T-helper 2 cell treated with Interferon-gamma antibody and Interleukin-4, amounts not matched to agents 100 ng/mL and 5 ng/mL, for 36 hours (primary cell): ENCODE results near the gene ARHGEF37. TPM values are rescaled to one million over a fixed set of nuclear protein-coding genes. Genes with fewer than 3 reads are reported as not detected.

Experiments used
- intact Hi-C: fragments of 100-400 bp; cut with micrococcal nuclease; formaldehyde crosslinking; loops from one replicate; pipeline ENCODE4 v1.15.1; 2023
- total RNA-seq: library from RNA; stranded (reverse); gene quantifications from 2 replicates; pipeline ENCODE4 v1.2.3, GENCODE V29; 2022

ARHGEF37 gene
- total RNA-seq, 1 donor from 2014 or later: 0.68 TPM

GRCh38 chr5:149669273-149669672 is 88.0 kb downstream of the ARHGEF37 start:
- intact Hi-C loops: loop anchor here (5.0 kb wide), 1 partner anchor 63 kb away; the partner anchor contains the start of gene PPARGC1B

- intact Hi-C loops: no loop called here
These were observed 90.2 kb downstream of the ARHGEF37 start for GRCh38 chr5:149671544-149671943.

- intact Hi-C loops: no loop called here
These were observed 91.6 kb downstream of the ARHGEF37 start for GRCh38 chr5:149672701-149673476.

GRCh38 chr5:149674686-149675085 is 93.4 kb downstream of the ARHGEF37 start:
- intact Hi-C loops: no loop called here

- intact Hi-C loops: no loop called here
These were observed 94.4 kb downstream of the ARHGEF37 start for GRCh38 chr5:149675610-149676201.

GRCh38 chr5:149677731-149678130 is 96.4 kb downstream of the ARHGEF37 start:
- intact Hi-C loops: no loop called here

- intact Hi-C loops: no loop called here
These were observed 98.8 kb downstream of the ARHGEF37 start for GRCh38 chr5:149679876-149680809.

- intact Hi-C loops: no loop called here
These were observed 99.5 kb downstream of the ARHGEF37 start for GRCh38 chr5:149680810-149681221.

- intact Hi-C loops: no loop called here
These were observed 100.0 kb downstream of the ARHGEF37 start for GRCh38 chr5:149681252-149681651.

- intact Hi-C loops: no loop called here
These were observed 100.6 kb downstream of the ARHGEF37 start for GRCh38 chr5:149681922-149682321.

- intact Hi-C loops: no loop called here
These were observed 101.3 kb downstream of the ARHGEF37 start for GRCh38 chr5:149682532-149683075.

- intact Hi-C loops: no loop called here
These were observed 102.7 kb downstream of the ARHGEF37 start for GRCh38 chr5:149683964-149684363.

- intact Hi-C loops: no loop called here
These were observed 103.1 kb downstream of the ARHGEF37 start for GRCh38 chr5:149684371-149684770.

Other genes with a start within 250 kb of the ARHGEF37 start
- gene GRPEL2, start 236.0 kb upstream of the ARHGEF37 start, total RNA-seq: 37.8 and 41.3 TPM in 2 replicates
- gene PCYOX1L, start 223.5 kb upstream of the ARHGEF37 start, total RNA-seq: 31.1 and 31.2 TPM in 2 replicates
- not detected in 2 replicates for gene IL17B, start 202.2 kb upstream of the ARHGEF37 start, total RNA-seq
- gene CSNK1A1, start 30.1 kb upstream of the ARHGEF37 start, total RNA-seq: 171 and 172 TPM in 2 replicates
- gene PPARGC1B, start 148.8 kb downstream of the ARHGEF37 start, total RNA-seq: 5.3 and 5.6 TPM in 2 replicates